Measurements from ENCODE around the gene ANKRD11.
A peak's percentile ranks its signal among the peaks of the same experiment; 100 is the strongest.

Gene ANKRD11

DNA sequence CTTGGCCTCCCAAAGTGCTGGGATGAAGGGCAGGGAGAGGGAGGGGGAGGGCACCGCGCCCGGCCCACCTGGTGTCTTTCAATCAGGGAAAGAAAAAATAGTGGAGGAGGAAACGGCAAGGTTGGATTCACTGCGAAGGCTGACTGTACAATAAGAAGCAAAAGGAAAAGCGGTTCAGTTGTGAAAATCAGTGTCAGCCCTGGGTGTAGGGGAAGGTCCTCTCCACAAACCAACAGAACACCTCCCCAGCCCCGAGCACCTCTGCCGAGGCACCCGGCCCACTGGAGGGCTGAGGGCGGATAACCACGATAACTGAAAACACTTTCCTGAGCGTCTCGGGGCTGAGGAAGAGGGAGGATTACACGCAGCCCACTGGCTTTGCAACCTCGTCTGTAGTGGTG, 16.4 kb upstream of the ANKRD11 start:
- no peak for ATAC-seq

DNA sequence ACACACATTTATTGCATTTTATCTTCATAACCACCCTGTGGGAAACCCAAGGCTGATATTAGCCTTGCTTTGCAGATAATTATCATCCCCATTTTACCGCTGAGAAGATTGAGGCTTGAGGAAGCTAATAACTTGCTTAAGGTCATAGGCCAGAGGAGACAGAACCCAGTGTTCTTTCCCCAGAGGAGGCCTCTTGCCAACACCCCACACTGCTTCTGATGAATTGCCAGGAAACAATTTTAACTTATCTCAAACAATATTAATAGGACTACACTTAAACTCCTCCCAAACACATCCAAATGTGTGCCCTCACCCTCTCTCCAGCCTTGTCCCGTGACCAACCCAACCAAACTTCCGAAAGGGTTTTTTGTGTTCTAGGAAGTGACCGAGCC, 15.7 kb upstream of the ANKRD11 start:
- ATAC-seq, result no peak

DNA sequence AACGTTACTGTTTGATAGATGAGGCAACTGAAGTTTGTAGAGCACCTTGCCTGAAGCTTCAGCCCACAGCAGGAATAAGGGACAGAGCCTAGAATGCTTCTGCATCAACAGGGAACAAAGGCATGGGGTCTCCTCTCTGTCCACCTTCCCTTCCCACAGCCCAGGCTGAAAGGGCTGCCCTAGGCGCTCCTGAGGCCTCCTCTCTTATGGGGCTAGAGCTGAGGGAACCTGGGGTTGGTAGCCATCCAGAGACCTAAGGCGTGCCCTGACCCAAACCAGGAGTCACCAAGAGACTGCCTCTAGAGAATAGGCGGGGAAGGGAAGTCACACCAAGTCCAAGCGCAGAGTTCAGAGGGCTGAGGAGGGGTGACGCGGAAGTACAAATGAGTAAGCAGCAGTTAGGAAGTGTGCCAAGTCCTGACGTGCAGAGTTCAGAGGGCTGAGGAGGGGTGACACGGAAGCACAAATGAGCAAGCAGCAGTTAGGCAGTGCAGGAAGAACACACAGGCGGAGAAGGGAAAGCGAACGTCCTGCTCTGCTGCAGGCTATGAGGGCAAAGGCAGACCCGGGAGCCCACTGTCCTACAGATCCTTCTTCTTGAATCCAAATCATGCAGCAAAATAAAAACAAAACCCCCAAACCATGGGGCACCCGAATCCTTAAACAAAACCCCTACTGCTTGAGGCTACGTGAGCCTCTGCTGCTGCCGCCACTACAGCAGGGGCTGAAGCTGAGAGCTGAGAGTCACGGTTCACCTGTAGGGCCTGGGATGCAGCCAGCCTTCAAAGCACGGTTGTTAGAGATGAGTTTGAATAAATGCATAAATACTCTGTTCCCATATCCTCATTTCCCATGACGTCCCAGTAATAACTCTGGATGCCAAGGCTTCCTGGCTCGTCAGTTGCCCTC, 15.1 kb upstream of the ANKRD11 start:
- ATAC-seq, result peak; percentile 77 to 79

DNA sequence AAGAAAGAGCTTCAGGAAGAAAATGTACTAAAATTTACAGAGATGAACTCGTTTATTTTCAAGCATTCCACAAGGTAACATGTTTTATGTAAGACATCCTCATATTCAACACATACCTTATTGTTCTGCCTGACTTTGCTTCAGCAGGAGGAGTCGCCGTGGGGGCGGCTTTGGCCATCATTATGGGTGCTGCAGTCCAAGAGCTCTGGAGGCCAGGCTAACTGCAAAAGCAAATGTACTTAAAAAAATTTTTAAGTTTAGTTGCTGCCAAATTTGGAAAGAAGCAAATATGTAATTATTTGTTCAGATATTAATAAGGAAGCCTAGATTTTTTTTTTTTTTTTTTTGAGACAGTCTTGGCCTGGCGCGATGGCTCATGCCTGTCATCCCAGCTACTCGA, 13.7 kb upstream of the ANKRD11 start:
- ATAC-seq, result no peak

DNA sequence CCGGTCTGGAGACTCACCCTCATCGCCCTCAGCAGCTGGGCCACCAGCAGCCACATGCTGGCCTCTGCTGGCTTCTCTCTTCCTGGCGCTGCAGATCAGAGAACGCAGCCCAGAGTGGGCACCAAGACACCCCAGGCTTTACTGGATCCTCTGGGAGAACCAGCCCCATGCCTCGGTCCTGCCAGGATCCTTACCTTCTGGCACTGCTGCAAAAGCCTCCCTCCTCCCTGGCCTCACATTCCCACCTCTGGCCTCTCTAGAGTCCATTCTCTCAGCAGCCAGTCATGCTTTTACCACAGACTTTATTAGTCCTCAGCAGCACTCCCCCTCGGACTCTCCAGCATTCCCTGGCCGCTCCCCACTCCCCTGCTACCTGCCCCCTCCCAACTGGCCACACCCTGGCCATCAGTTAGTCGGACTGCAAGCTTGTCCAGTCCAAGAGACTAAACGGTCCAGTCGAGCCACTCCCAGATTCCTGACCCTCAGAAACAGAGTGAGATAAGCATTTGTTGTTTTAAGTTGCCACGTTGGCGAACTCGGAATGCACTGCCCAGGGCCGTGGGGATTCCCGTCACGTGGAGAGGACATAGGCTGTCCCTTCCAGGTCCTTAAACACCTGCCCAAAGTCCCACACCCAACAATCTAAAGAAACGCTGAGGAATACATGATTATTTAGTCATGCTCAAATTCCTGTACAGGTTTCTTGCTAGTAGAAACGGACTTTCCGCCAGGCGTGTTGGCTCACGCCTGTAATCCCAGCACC, 11.9 kb upstream of the ANKRD11 start:
- no peak for ATAC-seq

DNA sequence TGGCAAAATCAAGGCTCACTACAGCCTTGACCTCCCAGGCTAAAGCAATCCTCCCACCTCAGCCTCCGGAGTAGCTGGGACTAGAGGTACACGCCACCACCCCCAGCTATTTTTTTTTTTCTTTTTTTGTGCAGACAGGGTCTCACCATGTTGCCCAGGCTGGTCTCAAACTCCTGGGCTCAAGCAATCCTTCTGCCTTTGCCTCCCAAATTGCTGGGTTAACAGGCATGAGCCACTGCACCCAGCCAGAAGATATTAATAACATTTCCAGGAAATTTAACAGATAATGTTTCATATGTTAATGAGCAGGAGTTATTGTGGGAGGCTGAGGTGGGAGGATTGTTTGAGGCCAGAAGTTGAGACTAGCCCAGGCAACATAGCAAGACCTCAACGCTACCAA, 9.4 kb upstream of the ANKRD11 start:
- ATAC-seq, result no peak

DNA sequence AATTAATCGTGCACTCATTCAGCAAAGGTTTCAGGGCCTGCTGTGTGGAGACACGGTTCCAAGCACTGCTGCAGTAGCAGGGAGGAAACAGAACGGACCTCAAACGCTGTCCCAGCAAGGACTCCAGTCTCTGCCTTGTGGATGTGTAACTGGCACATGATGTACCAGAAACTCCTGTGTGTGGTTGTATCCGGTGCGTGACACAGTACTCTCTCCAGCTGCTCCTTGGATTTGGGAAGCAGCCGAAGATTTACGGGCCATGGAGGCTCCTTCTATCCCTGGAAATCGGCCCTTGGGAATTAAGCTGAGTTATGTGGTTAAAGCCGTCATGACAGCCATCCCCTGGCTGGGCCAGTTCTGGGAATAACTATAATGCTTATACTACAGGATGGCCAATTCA, 8.5 kb upstream of the ANKRD11 start:
- no peak for ATAC-seq

DNA sequence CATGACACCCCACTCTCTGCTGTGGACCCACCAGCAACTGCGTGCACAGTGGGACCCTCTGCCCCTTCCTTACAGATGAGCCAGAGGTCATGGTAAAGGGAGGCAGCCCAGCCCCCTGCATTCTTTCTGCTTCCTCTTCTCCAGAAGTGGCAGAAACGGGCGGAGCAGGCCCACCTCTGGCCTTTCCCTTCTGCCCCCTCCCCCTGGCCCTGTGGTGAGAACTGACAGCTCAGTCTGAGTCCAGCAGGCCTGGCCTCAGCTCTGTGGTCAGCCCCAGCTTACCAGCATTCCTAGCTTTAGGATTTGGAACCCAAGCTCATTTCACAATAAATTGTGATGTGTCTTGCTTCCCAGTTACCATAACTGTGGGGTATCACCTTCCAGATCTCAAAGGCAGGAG, 4.8 kb upstream of the ANKRD11 start:
- no peak for ATAC-seq

DNA sequence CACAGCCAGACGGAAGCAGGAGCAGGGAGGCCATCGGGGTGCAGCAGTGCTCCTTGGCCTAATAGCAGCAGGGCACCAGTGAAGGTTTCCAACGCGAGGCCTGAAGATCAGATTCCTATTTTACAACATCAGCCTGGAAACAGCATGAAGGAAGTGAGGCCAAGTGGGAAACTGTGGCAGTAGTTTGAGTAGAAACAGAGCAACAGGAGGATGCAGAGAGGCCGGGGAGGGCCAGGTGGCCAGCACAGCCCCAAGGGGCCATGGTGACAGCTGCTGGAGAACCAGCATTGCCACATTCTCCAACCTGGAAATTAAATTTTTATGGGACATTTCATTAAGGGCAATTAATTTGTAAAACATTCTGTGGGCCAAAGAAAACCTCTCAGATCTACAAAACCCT, 3.4 kb upstream of the ANKRD11 start:
- ATAC-seq, result no peak

DNA sequence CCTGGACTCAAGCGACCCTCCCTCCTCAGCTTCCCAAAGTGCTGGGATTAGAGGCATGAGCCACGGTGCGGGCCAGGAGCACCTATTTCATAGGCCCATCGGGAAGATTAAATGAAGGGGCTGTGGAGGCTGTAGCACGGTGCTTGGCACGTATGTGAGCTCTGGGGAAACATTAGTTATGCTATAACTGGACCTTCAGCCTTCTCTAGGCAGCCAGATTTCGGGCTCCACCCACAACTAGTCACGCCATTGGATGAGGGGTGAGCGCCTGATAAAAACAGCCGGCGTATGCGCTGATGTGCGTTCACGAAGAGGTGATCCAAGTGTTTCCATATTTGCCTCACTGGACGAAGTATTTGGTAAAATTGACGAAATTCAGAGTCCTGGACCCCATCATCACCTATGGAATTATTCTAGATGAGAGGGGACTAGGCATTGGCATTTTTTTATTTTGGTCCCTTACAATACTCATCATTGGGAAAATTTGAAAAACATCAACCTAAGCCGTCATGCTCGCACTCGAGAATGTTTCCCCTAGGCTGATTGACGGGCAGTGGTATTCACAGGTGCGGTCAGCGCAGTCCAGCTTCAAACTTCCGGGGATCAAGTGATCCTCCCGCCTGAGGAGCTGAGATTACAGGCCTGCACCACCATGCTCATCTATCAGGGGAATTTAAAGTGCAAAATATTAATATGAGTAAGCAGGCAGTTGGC, 1.8 kb upstream of the ANKRD11 start:
- ATAC-seq, result no peak

DNA sequence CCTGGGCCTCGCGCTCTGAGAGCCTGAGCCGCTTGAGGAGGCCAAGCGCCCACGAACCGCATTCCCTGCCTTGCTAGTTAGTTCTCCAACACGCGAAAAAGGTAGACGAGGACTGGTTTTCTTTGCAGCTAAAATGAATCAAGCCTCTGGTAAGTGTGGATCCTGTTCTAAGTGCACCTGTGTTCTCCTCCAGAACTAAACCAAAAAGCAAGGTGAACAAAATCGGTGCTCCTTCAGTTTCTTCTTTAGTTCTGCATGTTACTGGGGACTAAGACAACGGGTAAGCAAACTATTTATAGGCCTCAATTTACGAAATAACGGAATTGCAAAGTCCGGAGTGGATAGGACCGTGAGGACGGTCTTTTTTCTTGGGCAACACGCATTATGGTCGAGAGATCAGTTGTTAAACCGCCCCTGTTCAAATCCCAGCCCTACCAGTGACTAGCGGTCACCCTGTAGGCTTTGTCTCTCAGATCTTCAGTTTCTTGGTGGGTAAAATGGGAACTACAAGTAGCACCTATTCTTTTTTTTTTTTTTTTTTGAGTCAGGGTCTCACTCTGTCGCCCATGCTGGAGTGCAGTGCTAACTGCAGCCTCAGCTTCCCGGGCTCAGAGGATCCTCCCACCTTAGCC, 993 bp upstream of the ANKRD11 start:
- ATAC-seq, result no peak

DNA sequence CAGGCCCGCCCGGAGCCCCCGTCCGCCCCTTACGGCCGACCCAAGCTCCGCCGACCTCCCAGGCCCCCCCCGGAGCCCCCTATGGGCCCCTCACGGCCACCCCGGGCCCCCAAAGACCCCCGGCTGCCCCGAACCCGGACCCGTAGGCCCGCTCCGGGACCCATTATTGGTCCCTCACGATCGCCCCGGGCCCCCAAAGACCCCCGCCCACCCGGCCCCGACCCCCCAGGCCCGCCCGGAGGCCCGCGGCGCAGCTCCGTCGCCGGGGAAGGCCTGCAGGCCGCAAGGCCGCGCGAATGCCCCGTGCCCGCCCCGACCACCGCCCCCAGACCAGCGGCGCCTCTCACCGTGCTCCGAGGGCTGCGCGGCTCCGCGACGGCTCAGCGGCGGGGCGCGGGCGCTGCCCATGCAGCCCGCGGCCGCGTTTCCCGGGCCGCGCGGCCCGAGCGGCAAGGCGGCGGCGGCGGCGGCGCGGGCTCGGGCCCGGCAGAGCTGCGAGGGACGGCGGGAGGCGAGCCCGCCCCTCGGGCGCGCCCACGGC, 393 bp downstream of the ANKRD11 start:
- no peak for ATAC-seq

DNA sequence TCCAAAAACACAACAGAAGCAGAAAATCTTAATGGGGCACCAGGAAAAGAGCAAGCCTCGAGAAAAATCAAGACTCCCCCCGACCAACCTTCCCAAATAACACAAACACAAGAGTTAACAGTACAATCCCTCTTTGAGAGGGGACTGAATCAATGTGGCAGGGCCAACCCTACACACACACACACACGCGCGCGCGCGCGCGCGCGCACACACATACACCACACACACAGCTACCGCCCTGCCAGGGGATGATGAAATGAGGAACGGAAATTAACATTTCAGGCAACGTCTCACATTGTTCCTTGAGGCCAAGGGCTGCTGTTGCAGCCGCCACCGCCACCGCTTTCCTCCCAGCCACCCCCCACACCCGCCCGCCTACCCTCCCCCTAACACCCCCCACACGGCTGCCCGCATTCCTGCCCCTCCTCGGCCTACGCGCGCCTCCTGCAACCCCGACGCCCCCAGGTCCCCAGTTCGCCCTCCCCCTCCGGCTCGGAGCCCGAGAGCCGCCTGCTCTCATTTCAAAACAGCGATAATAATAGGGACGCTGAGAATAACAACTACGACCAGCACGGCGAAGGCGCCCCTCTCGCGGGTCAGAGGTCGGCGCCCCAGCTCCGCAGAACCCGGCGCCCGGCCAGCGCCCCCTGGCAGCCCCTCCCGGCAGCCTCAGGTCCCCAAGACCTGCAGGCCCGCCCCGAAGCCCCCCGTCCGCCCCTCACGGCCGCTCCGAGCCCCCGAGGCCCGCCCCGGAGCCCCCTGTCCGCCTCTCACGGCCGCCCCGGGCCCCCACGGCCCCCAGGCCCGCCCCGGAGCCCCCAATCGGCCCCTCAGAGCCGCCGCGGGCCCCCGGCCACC, 1.1 kb downstream of the ANKRD11 start:
- peak; percentile 40 to 53 for ATAC-seq

DNA sequence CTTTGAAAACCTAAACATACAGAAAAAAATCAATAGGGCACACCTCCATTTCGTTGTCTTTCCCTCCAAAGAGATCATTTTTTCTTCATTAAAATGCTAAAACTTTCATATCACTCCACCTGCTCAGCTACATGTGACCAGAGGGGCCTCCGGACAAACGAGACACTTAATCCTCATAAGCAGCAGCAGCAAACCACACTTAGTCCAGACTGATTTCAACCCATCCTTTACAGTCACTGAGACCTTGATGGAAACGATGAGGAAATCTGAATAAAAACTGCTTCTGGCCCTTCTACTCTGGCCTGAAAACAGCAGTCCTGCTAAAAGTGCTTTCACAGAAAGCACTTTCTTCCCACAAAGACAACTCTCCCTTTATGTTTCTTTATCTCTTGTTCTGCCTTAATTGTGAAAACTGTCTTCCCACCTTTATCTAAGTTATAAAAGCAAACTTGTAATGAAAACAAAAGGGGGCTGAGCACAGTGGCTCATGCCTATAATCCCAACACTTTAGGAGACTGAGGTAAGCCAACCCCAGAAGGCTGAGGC, 4.6 kb downstream of the ANKRD11 start:
- no peak for ATAC-seq

DNA sequence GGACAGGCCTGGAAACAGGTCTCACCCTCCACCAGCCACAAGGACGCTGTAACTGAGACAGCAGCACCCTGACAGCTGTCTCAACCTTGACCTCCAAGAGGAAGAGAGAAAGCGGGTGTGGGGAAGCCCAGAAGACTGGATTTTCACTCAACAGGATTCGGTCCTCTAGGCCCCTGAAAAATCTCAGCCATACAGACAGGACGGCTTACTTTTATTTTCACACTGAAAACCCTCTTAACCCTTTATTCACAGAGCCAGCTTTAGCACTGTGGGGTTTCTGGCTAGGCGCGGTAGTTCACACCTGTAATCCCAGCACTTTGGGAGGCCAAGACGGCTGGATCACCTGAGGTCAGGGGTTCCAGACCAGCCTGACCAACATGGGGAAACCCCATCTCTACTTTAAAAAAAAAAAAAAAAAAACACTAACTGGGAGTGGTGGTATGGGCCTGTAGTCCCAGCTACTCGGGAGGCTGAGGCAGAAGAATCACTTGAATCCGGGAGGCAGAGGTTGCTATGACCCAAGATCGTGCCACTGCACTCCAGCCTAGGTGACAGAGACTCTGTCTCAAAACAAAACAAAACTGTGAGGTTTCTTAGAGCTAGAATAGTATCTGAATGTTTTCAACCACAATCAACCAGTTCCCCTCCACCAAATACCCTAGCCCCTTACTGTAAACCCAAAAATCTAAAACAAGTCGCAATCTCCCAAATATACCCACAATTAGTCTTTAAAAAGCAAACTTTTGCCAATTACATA, 5.3 kb downstream of the ANKRD11 start:
- ATAC-seq, result peak in 1 of 2 donors; percentile 21

DNA sequence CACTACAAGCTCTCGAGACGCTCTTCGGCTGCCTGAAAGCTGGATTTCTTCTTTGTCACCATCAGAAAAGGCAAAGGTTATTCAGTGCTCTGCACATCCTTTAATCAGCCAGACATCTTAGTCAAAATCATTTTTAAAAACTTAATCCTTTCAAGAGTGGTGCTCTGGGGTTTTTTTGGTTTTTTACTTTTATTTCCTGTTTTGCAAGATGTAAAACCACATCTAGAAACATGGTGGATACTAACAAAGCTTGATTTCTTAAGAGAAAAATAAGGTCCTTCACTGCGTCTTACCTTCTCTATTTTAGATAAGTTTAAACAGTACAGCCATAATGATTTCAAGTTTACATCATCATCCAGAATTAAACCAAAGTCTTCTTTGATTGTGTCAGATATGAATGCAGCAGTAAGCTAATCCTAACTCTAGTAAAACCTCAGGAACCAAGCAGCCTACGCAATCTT, 6.3 kb downstream of the ANKRD11 start:
- peak; percentile 21 to 25 for ATAC-seq

DNA sequence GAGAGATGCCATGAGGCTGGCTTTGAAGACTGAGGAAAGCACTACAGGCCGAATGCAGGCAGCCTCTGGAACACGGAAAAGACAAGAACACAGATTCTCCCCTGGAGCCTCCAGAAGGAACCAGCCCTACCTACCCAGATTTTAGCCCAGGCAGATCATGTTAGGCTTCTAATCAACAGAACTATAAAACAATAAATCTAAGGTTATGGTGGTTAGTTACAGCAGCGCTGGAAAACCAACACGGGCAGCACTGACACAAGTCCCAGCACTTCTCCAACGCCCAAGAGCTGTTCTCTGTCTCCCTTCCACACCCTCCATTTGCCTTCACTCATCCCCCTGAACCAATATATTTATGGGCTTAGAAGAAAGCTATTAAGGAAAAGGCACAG, 7.5 kb downstream of the ANKRD11 start:
- ATAC-seq, result no peak

DNA sequence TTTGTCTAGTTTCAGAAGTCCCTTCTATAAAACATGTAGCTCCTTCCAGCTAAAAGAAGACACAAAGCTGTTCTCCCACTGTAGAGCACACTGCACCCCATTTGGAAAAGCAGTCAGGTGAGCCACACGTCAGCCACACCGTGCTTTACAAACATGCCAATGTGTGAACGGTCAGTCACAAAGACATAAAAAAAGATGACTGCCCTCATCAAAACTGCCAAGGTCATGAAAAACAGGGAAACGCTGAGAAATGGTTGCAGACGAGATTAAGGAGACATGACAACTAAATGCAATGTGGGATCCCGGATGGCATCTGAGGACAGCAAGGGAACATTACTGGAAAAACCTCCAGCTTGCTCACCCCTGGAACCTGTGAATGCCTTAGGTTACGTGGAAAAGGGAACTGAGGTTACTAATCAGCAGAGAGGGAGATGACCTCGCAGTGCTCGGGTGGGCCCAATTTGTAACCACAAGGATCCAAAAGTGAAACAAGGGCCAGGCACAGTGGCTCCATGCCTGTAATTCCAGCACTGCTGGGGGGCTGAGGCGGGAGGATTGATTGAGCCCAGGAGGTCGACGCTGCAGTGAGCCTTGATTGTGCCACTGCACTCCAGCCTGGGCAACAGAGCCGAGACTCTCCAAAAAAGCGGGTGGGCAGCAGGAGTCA, 8.1 kb downstream of the ANKRD11 start:
- ATAC-seq, result no peak

DNA sequence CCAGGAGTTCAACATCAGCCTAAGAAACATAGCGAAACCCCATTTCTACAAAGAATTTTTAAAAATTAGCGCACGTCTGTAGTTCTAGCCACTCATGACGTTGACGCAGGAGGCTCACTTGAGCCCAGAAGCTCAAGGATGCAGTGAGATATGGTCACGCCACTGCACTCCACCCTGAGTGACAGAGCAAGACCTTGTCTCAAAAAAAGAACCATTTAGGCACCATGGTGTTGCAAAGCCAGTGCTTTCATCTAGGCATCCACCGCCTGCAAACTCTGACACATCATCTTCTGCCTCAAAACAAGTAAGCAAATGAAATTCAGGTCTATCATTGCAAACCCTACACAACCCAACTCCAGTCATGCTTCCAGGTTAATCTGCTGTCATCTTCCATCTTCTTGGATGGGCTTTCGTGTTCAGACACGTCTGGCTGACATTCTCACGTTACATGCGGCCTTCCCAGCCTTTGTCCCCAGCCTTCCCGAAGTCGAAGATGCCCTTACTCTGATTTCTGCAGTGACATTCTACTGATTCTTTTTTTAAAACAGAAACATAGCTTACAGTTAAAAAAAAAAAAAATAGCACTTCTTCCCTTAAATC, 8.9 kb downstream of the ANKRD11 start:
- no peak for ATAC-seq
